VCaP (cell line): ENCODE data around the gene MAPT.

Experiments
- H3K27ac ChIP-seq: fragments of 450-650 bp; 2 replicates; pipeline ENCODE4 v1.5.1; 2017
- TF ChIP-seq, protein P1 (sequence below): fragments of 450-650 bp; conservative IDR thresholded peaks from 2 replicates; pipeline ENCODE4 v1.5.1; 2017; ENCODE audit warnings: mild to moderate bottlenecking, moderate library complexity

The MAPT gene

DNA sequence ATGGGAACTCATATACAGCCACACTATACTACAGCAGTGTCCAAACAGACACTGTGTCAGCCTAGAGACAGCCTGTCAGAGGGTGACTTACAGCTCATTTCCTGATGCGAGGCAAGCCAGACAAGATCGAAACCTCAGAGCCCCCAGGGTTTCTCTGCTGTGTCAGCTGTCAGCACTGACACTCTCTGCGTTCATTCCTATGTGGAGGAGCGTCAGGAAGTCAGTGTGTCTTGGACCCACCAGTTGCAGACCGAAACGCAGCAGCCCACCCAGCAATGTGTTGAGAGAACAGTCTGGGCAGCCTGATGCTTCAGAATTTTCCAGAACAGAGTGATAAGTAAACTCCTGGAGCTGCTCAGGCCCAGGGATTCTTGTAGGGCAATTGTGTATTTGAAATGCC, 20.6 kb upstream of the MAPT start:
- H3K27ac ChIP-seq = no peak overlapping the region
- TF ChIP-seq, protein P1, sequence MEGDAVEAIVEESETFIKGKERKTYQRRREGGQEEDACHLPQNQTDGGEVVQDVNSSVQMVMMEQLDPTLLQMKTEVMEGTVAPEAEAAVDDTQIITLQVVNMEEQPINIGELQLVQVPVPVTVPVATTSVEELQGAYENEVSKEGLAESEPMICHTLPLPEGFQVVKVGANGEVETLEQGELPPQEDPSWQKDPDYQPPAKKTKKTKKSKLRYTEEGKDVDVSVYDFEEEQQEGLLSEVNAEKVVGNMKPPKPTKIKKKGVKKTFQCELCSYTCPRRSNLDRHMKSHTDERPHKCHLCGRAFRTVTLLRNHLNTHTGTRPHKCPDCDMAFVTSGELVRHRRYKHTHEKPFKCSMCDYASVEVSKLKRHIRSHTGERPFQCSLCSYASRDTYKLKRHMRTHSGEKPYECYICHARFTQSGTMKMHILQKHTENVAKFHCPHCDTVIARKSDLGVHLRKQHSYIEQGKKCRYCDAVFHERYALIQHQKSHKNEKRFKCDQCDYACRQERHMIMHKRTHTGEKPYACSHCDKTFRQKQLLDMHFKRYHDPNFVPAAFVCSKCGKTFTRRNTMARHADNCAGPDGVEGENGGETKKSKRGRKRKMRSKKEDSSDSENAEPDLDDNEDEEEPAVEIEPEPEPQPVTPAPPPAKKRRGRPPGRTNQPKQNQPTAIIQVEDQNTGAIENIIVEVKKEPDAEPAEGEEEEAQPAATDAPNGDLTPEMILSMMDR = no peak

DNA sequence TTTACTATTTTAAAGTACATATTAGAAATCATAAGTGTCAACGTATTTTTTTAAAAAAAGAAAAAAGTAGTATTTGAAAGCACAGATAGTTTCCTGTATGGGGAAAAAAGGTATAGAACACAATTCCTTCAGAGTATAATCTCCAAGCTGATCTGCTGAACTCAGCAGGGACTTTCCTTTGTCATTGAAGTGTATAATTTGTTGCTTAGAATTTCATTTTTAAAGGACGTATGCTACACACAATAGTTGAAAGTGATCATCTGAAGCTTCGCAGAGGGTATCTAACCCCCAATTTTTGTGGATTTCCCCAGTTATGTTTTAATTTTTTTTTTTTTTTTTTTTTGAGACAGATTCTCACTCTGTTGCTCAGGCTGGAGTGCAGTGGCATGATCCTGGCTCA, 20.2 kb upstream of the MAPT start:
- TF ChIP-seq, protein P1 = no peak
- no peak overlapping the region for H3K27ac ChIP-seq

DNA sequence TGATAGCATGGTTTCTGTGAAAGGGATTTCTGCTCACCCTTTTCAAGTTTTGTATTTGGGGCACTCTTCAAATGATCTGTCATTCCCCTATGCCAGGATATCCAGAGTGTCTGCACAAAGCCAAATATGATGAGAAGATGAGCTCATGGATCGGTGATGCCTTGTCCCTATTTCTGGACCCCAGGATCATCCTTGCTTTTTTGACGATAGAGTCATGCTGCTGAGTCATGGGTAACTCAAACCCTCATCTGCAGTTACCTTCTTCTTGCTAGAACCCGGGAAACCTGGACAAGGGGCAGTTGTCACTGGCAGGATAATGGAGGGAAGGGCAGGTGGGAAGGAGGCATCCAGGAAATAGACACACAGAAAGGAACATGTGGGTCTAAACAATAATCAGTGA, 17.8 kb upstream of the MAPT start:
- TF ChIP-seq, protein P1 = no peak

DNA sequence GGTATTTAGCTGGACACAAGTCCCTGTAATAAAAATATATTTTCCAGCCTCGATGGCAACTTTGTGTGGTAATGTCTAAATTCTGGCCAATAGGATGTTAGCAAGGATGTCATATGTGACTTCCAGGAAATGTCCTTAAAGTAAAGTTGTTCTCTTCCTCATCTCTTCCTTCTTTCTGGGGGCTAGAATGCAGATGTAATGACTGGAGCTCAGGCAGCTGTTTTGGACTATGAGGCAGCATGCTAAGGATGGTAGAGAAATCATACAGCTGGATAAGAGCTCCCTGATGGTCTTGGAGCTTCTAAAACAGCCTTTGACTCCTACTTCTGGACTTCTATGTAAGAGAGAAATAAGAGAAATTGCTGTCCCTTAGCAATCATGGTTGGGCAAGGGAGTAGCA, 16.9 kb upstream of the MAPT start:
- H3K27ac ChIP-seq = no peak overlapping the region
- TF ChIP-seq, protein P1 = no peak

More for the DNA sequence above, 17.8 kb upstream of the MAPT start:
- no peak overlapping the region for H3K27ac ChIP-seq

DNA sequence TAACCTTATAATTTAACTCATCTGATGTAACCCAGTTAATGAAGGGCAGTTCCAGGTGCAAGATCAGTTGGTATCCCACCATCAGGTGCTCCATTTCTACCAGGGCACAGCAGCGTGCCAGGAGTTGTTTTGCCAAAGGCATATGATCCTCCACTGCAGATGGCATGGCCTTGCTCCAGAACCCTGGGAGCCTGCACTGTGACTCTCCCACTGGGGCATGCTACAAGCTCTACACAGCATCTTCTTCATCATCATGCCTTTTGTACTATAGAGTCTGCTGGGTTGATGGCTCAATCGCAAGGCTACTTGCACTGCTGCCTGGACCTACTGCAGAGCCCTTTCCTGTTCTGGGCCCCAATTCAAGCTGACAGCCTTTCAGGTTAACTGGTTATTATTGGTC, 11.3 kb upstream of the MAPT start:
- TF ChIP-seq, protein P1 = no peak
- no peak overlapping the region for H3K27ac ChIP-seq

DNA sequence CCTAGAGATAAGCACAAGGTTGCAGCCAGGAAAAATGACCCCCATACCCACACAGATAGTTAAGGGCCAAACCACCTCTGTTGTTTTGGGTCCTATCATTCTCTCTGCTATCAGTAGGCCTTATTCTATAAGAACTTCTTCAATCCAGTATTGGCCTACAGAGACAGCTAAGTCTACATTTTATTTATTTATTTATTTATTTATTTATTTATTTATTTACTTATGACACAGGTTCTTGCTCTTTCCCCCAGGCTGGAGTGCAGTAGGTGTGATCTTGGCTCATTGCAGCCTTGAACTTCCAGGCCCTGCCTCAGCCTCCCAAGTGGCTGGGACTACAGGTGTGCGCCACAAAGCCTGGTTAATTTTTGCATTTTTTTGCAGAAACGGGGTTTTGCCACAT, 7.5 kb upstream of the MAPT start:
- TF ChIP-seq, protein P1 = no peak
- no peak overlapping the region for H3K27ac ChIP-seq

DNA sequence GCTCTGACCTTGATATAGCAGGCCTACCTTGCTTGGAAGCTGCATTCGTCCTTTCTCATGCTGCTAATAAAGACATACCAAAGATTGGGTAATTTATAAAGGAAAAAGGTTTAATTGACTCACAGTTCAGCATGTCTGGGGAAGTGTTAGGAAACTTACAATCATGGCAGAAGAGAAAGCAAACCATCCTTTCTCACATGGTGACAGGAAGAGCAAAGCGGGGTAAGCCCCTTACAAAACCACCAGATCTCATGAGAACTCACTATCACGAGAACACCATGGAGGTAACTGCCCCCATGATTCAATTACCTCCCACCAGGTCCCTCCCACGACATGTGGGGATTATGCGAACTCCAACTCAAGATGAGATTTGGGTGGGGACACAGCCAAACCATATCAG, 6.0 kb upstream of the MAPT start:
- H3K27ac ChIP-seq = no peak overlapping the region
- TF ChIP-seq, protein P1 = no peak

DNA sequence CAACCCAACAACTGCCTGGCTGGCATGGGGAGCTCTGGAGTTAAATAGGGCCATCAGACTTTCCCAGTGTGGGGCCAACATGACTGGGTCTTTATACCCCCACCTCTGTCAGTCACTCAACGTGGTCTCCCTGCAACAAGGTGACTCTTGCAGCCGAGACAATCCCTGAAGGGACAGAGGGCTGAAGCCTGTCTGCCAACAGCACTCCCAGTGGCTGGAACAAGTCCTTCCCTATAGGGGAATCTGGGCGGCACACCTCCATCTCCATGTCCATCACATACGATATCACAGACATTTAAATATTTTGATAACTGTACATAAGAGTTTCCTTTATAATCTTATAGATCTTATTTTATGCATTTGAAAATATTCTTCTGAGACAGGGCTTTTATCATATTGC, 4.8 kb upstream of the MAPT start:
- H3K27ac ChIP-seq = no peak overlapping the region
- TF ChIP-seq, protein P1 = peak; percentile 45
